ENCODE results near the gene LSAMP. TPM values are rescaled to one million over a fixed set of nuclear protein-coding genes. Genes with fewer than 3 reads are reported as not detected.

LSAMP gene
- total RNA-seq, 1 experiment from 2014 or later = 0.90 TPM

- H3K4me1 ChIP-seq (ENCODE audit: insufficient read depth, low read length) = no peaks in the 10 kb centered on the region
- no CpG with 5 or more reads among the region's 1 CpG for WGBS (ENCODE audit: extremely low coverage, insufficient read length, low lambda C conversion rate)
- H2BK120ac ChIP-seq (ENCODE audit: low read depth, low read length, poor library complexity, severe bottlenecking) = no peak overlapping the region
These were observed 219.0 kb downstream of the LSAMP start for GRCh38 chr3:116226266-116226665.

More at GRCh38 chr3:116226266-116226665, 219.0 kb downstream of the LSAMP start:
- TF ChIP-seq CTCF (conservative IDR thresholded peaks at IDR 0.05) = no peak
- no peak overlapping the region for H3K27ac Mint-ChIP-seq
- H3K9me3 Mint-ChIP-seq = no peaks in the 10 kb centered on the region
- Histone ChIP-seq H2BK5ac (ENCODE audit: insufficient read length, low read length) (no peak overlapping the region), H3K79me2 (ENCODE audit: insufficient read depth, low read length) (no peaks in the 10 kb centered on the region), H2BK15ac (ENCODE audit: low read depth, low read length) (no peak overlapping the region), H2AFZ (ENCODE audit: low read length) (no peak overlapping the region), H3T11ph (ENCODE audit: low read length) (no peak overlapping the region), H4K20me1 (ENCODE audit: control insufficient read depth, insufficient read depth, insufficient read length) (no peaks in the 10 kb centered on the region), H4K91ac (ENCODE audit: insufficient read length, low read depth, low read length) (no peak overlapping the region), H3K79me1 (ENCODE audit: insufficient read depth, low read depth, low read length, poor library complexity, severe bottlenecking) (no peaks in the 10 kb centered on the region), H3K18ac (ENCODE audit: insufficient read length, low read depth, low read length) (no peak overlapping the region), H2BK12ac (ENCODE audit: insufficient read length, low read depth, low read length) (no peak overlapping the region), H3K23me2 (ENCODE audit: insufficient read length, low read depth, low read length, poor library complexity, severe bottlenecking) (no peaks in the 10 kb centered on the region), H3K4me2 (ENCODE audit: insufficient read depth, insufficient read length, low read length) (no peak overlapping the region), H4K8ac (replicated peaks; ENCODE audit: insufficient read length, low read depth, low read length) (no peak overlapping the region), H4K5ac (ENCODE audit: insufficient read length, low read depth, low read length) (no peak overlapping the region), H3K9ac (ENCODE audit: extremely low read depth, insufficient read length, low read length) (no peak overlapping the region), H3K56ac (ENCODE audit: insufficient read length, low read depth, low read length) (no peak overlapping the region), H2AK5ac (ENCODE audit: insufficient read length, low read length) (no peak overlapping the region), H3K27ac (ENCODE audit: insufficient read length, low read depth, low read length) (no peak overlapping the region), H2BK20ac (ENCODE audit: low read depth, low read length, poor library complexity, severe bottlenecking) (no peak overlapping the region), H3K23ac (ENCODE audit: insufficient read length, low read depth, low read length) (no peak overlapping the region), H3K9me3 (ENCODE audit: control insufficient read depth, low read depth, low read length) (no peaks in the 10 kb centered on the region), H3K14ac (ENCODE audit: insufficient read depth, low read length) (no peak overlapping the region), H3K27me3 (ENCODE audit: insufficient read depth, low read length) (no peaks in the 10 kb centered on the region), H3K4ac (ENCODE audit: low read depth, low read length) (no peak overlapping the region)
- H3K27me3 Mint-ChIP-seq (ENCODE audit: low read depth) = no peaks in the 10 kb centered on the region; the same call in 1 of the 2 replicates
- DNase-seq = no peak
- no peak overlapping the region for H3K4me3 Mint-ChIP-seq
- 0 out of 4 replicates have a peak, but pooled peaks cover 0 to 2% of the 10 kb centered on the region in 2 experiments for H3K4me1 Mint-ChIP-seq
- no peaks in the 10 kb centered on the region for H3K36me3 Mint-ChIP-seq (ENCODE audit: insufficient read depth in 1 of 3, low read depth in 3 of 3)
